Activated naive CD8-positive, alpha-beta T cell treated with anti-CD3 and anti-CD28 coated beads for 36 hours (primary cell): Measurements from ENCODE around the gene TMIGD1. TPM values are rescaled to one million over a fixed set of nuclear protein-coding genes. Genes with fewer than 3 reads are reported as not detected.
"Not testable (repeated sequence)": the region's sequence is repeated elsewhere in the genome, so short reads cannot be mapped to it uniquely, and the experiment has no call there.

ENCODE experiments used
- DNase-seq: peaks from one replicate; pipeline ENCODE4 v3.0.0; 2021
- H3K27ac Mint-ChIP-seq: one replicate; pipeline ENCODE4 v1.8.0; 2022; ENCODE audit warnings: mild to moderate bottlenecking, moderate library complexity, mixed read lengths
- H3K27me3 Mint-ChIP-seq: one replicate; pipeline ENCODE4 v1.8.0; 2022; ENCODE audit warnings: mild to moderate bottlenecking, mixed read lengths
- H3K36me3 Mint-ChIP-seq: one replicate; pipeline ENCODE4 v1.8.0; 2021; ENCODE audit warnings: mild to moderate bottlenecking, mixed read lengths
- H3K4me1 Mint-ChIP-seq: one replicate; pipeline ENCODE4 v1.8.0; 2021; ENCODE audit warnings: mixed read lengths
- H3K4me3 Mint-ChIP-seq: one replicate; pipeline ENCODE4 v1.8.0; 2022; ENCODE audit warnings: mild to moderate bottlenecking, moderate library complexity, mixed read lengths
- H3K9me3 Mint-ChIP-seq: one replicate; pipeline ENCODE4 v1.8.0; 2022; ENCODE audit warnings: mixed read lengths
- total RNA-seq, 2 experiments: library from RNA; stranded (reverse); gene quantifications; one replicate each; pipeline ENCODE4 v1.2.3, GENCODE V29; 2021

TMIGD1 gene
- total RNA-seq, 2 experiments from 2014 or later: not detected

DNA sequence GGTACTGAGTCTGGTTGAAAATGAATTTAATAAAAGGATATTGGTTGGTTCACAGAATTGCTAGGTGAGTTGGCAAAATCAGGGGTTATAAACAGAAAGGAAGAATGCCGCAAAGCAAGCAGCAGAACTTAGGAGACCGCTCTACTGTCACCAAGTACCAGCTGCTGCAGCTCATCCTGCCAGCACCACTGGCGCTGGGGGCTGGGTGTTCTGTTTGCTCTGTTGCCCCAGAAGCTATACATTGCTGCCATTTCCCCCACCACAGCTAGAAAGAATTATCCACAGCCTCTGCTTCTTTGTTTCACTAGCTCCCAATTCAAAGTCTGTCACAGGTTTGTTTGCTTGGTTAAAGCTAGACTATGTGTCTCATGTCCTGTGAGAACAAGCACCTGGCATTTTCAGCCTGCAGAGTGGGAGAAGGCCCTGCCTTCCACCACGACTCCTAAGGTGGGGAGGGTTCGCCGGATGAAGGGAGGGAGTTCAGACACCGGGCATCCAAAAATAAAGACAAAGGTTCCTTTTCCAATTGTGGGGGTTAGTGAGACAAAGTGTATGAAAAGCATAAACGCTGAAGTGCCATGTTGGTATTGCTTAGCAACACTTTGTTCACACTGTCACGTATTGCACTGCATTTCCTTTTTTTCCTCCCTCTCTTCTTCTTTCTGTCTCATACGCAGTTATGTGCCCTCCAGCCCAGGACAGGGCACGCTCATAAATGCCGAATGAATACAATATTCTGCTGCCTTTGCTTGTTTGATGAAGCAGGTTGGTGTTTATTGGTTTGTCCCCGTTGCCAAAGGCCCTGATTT, 35.3 kb upstream of the TMIGD1 start:
- no peak for DNase-seq
- peak overlapping the region; percentile 45 for H3K4me3 Mint-ChIP-seq
- H3K27ac Mint-ChIP-seq: peak overlapping the region; percentile 44
- peaks cover 4% of the 10 kb centered on the region for H3K36me3 Mint-ChIP-seq
- H3K9me3 Mint-ChIP-seq: peaks cover 3% of the 10 kb centered on the region
- H3K4me1 Mint-ChIP-seq: peaks cover 53% of the 10 kb centered on the region
- H3K27me3 Mint-ChIP-seq: no peaks in the 10 kb centered on the region

- peaks cover 6% of the 10 kb centered on the region for H3K36me3 Mint-ChIP-seq
- H3K4me1 Mint-ChIP-seq: peaks cover 54% of the 10 kb centered on the region
- no peak for DNase-seq
- peak overlapping the region; percentile 29 for H3K27ac Mint-ChIP-seq
- peaks cover 8% of the 10 kb centered on the region for H3K9me3 Mint-ChIP-seq
- H3K4me3 Mint-ChIP-seq: no peak overlapping the region
- no peaks in the 10 kb centered on the region for H3K27me3 Mint-ChIP-seq
Measured at GRCh38 chr17:30366536-30366935, 32.7 kb upstream of the TMIGD1 start.

- peak; percentile 88 for DNase-seq
- Mint-ChIP-seq H3K4me1 (peaks cover 30% of the 10 kb centered on the region), H3K9me3 (peaks cover 14% of the 10 kb centered on the region), H3K27me3 (no peaks in the 10 kb centered on the region), H3K27ac (peak overlapping the region; percentile 90), H3K4me3 (peak overlapping the region; percentile 4), H3K36me3 (peaks cover 10% of the 10 kb centered on the region)
Measured at GRCh38 chr17:30363715-30364202, 29.9 kb upstream of the TMIGD1 start.

DNA sequence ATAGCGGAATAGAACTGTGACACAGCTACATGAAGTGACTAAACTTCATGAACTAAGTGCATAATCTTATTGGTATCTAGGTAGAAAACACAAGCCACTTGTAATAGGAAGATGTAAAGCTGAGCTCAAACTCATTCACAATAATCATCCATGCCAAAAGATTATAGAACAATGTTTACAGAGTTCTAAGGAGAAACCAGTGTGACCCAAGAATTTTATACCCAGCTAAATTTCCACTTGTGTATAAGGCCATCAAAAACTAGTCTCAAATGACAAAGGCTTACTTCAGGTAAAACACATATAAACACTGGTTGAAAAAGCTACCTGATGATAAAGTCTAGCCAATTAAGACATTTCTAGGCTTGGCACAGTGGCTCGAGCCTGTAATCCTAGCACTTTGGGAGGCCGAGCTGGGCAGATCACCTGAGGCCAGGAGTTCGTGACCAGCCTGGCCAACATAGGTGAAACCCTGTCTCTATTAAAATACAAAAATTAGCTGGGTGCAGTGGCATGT, 28.0 kb upstream of the TMIGD1 start:
- peaks cover 14% of the 10 kb centered on the region for H3K9me3 Mint-ChIP-seq
- DNase-seq: no peak
- peaks cover 10% of the 10 kb centered on the region for H3K36me3 Mint-ChIP-seq
- H3K27me3 Mint-ChIP-seq: no peaks in the 10 kb centered on the region
- H3K27ac Mint-ChIP-seq: no peak overlapping the region
- no peak overlapping the region for H3K4me3 Mint-ChIP-seq
- H3K4me1 Mint-ChIP-seq: peaks cover 28% of the 10 kb centered on the region

GRCh38 chr17:30360086-30360808, 26.4 kb upstream of the TMIGD1 start:
- Mint-ChIP-seq H3K4me1 (peaks cover 20% of the 10 kb centered on the region), H3K4me3 (no peak overlapping the region), H3K27me3 (peaks cover 3% of the 10 kb centered on the region), H3K27ac (no peak overlapping the region), H3K36me3 (peaks cover 7% of the 10 kb centered on the region), H3K9me3 (peaks cover 12% of the 10 kb centered on the region)
- DNase-seq: no peak

DNA sequence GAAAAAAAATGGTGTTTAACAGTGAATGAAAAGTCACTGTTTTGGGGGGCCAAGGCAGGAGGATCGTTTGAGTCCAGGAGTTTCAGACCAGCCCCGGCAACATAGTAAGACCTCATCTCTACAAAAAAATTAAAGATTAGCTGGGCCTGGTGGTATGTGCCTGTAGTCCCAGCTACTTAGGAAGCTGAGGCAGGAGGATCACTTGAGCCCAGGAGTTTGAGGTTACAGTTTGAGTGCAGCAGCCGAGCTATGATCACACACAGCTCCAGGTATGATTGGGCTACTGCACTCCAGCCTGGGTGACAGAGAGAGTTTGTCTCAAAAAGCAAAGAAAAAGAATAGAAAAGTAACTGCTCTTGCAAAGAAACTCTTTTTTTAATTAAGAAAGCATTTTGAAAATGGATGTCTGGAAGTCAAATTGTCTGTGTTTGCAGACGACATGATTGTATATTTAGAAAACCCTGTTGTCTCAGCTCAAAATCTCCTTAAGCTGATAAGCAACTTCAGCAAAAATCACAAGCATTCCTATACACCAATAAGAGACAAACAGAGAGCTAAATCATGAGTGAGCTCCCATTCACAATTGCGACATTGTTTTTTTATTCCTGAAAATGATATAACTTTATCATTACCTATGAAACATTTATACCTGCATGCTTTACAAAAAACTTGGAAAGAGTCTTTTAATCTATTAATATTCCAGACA, 24.4 kb upstream of the TMIGD1 start:
- Mint-ChIP-seq H3K27me3 (peaks cover 4% of the 10 kb centered on the region), H3K27ac (no peak overlapping the region), H3K4me3 (no peak overlapping the region), H3K9me3 (peaks cover 11% of the 10 kb centered on the region), H3K36me3 (peaks cover 6% of the 10 kb centered on the region), H3K4me1 (peaks cover 16% of the 10 kb centered on the region)
- DNase-seq: no peak

- no peak for DNase-seq
- Mint-ChIP-seq H3K36me3 (peaks cover 6% of the 10 kb centered on the region), H3K27me3 (peaks cover 4% of the 10 kb centered on the region), H3K27ac (no peak overlapping the region), H3K9me3 (peaks cover 8% of the 10 kb centered on the region), H3K4me1 (peaks cover 13% of the 10 kb centered on the region), H3K4me3 (no peak overlapping the region)
Measured at GRCh38 chr17:30357476-30357875, 23.6 kb upstream of the TMIGD1 start.

GRCh38 chr17:30354701-30355100, 20.8 kb upstream of the TMIGD1 start:
- Mint-ChIP-seq H3K4me3 (no peak overlapping the region), H3K27me3 (peaks cover 8% of the 10 kb centered on the region), H3K27ac (no peak overlapping the region), H3K4me1 (peaks cover 14% of the 10 kb centered on the region), H3K9me3 (no peaks in the 10 kb centered on the region), H3K36me3 (no peaks in the 10 kb centered on the region)
- no peak for DNase-seq

GRCh38 chr17:30352240-30352814, 18.5 kb upstream of the TMIGD1 start:
- peaks cover 8% of the 10 kb centered on the region for H3K27me3 Mint-ChIP-seq
- H3K9me3 Mint-ChIP-seq: no peaks in the 10 kb centered on the region
- H3K27ac Mint-ChIP-seq: no peak overlapping the region
- H3K36me3 Mint-ChIP-seq: no peaks in the 10 kb centered on the region
- peaks cover 14% of the 10 kb centered on the region for H3K4me1 Mint-ChIP-seq
- no peak overlapping the region for H3K4me3 Mint-ChIP-seq
- no peak for DNase-seq

DNA sequence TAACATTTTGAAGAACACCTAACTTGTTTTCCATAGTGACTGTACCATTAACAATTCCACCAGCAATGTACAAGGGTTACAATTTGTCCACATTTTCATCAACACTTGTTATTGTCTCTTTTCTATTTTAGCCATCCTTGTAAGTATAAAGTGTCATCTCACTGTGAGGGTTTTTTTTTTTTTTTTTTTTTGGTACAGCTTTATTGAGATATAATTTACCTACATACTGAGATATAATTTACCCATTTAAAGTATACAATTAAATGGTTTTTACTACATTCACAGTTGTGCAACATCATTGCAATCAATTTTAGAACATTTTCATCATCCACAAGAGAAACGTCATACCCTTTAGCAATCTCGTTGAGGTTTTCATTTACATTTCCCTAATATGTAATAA, 17.9 kb upstream of the TMIGD1 start:
- H3K27ac Mint-ChIP-seq: no peak overlapping the region
- peaks cover 8% of the 10 kb centered on the region for H3K27me3 Mint-ChIP-seq

DNA sequence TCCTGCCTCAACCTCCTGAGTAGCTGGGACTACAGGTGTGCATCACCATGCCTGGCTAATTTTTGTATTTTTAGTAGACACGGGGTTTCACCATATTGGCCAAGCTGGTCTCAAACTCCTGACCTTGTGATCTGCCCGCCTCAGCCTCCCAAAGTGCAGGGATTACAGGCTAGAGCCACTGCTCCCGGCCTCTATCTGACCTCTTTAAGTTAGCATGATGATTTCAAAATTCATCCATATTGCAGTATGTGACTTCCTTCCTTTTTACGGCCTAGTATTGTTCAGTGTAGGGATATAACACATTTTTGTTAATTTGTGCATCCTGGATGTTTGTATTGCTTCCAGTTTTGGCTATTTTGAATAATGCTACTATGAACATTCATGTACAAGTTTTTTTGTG, 17.4 kb upstream of the TMIGD1 start:
- not testable (repeated sequence) for H3K9me3 Mint-ChIP-seq, H3K27ac Mint-ChIP-seq

More for the DNA sequence above, 17.9 kb upstream of the TMIGD1 start:
- DNase-seq: no peak
- no peak overlapping the region for H3K4me3 Mint-ChIP-seq
- no peaks in the 10 kb centered on the region for H3K9me3 Mint-ChIP-seq
- no peaks in the 10 kb centered on the region for H3K36me3 Mint-ChIP-seq
- peaks cover 14% of the 10 kb centered on the region for H3K4me1 Mint-ChIP-seq

GRCh38 chr17:30349252-30349651, 15.4 kb upstream of the TMIGD1 start:
- no peaks in the 10 kb centered on the region for H3K36me3 Mint-ChIP-seq

More for the DNA sequence above, 17.4 kb upstream of the TMIGD1 start:
- H3K36me3 Mint-ChIP-seq, H3K27me3 Mint-ChIP-seq, H3K4me3 Mint-ChIP-seq, DNase-seq: not testable (repeated sequence)
- H3K4me1 Mint-ChIP-seq: peaks cover 15% of the 10 kb centered on the region

DNA sequence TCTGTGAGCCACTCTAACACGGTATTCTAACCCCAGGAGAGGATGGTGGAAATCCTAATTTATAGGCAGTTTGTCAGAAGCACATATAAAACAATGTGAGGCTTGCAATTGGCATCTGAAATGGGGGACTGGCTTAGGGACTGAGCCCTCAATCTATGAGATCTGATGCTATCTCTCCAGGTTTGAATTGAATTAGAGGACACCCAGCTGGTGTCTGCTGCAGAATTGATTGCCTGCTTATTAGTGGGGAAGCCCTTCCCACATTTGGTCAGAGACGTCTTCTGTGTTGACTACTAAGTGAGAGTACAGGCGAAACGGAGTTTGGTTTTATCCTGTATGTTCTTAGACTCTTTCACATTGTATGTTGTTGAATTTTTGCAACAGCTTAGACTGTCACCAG, 13.6 kb upstream of the TMIGD1 start:
- Mint-ChIP-seq H3K27ac (no peak overlapping the region), H3K9me3 (no peaks in the 10 kb centered on the region), H3K4me1 (peaks cover 13% of the 10 kb centered on the region), H3K36me3 (no peaks in the 10 kb centered on the region), H3K27me3 (peaks cover 4% of the 10 kb centered on the region), H3K4me3 (no peak overlapping the region)
- DNase-seq: no peak

More at GRCh38 chr17:30349252-30349651, 15.4 kb upstream of the TMIGD1 start:
- Mint-ChIP-seq H3K9me3 (no peaks in the 10 kb centered on the region), H3K4me3 (no peak overlapping the region), H3K4me1 (peaks cover 13% of the 10 kb centered on the region), H3K27ac (no peak overlapping the region), H3K27me3 (peaks cover 4% of the 10 kb centered on the region)
- no peak for DNase-seq

DNA sequence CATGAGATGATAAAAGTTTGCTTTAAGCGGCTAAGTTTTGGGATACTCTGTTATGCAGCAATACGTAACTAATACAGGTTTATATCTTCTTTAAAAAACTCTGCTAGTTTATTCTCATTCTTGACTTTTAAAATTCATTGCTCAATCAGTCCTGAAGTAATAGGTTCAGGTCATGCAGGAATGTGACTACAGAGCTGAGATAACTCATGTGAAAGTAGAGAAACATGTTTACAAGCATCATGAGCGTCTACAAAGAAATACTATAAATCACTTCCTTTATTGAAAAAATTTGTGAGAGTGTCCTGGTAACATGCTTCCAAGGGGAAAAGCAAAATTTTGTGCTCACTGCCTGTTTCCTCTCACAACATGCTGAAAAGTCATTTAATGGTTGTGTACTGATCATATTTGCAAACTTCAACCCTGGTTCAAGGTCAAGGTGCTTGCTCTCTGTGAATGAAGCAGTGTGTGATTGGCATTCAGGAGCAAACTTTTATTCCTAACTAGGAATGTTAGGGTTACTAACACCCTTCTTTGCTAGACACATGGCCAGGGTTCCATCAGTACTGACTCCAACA, 12.5 kb upstream of the TMIGD1 start:
- H3K4me3 Mint-ChIP-seq: no peak overlapping the region
- DNase-seq: no peak
- H3K27me3 Mint-ChIP-seq: peaks cover 1% of the 10 kb centered on the region

More for the DNA sequence above, 12.5 kb upstream of the TMIGD1 start:
- Mint-ChIP-seq H3K36me3 (no peaks in the 10 kb centered on the region), H3K4me1 (peaks cover 11% of the 10 kb centered on the region), H3K9me3 (no peaks in the 10 kb centered on the region), H3K27ac (peak overlapping the region; percentile 42)
